Cardiac muscle cell (in vitro differentiated cells and primary cell): Measurements from ENCODE around the gene MR1. TPM values are rescaled to one million over a fixed set of nuclear protein-coding genes. Genes with fewer than 3 reads are reported as not detected.

ENCODE experiments used
- DNase-seq, 2 donors: peaks; one replicate each; pipeline versions ENCODE4 v3.0.0 to v3.0.0-alpha.2; 2010 to 2017; ENCODE audit warnings: low read depth in 1 of 2, low spot score in 1 of 2
- H3K27ac ChIP-seq: fragments of 200-600 bp; sonication (generic); 2 replicates; pipeline ENCODE4 v1.5.1; 2016
- H3K27me3 ChIP-seq: fragments of 200-600 bp; sonication (generic); 2 replicates; pipeline ENCODE4 v1.6.0; 2016; ENCODE audit warnings: control low read depth
- H3K36me3 ChIP-seq: fragments of 200-600 bp; sonication (generic); 2 replicates; pipeline ENCODE4 v1.5.1; 2016; ENCODE audit warnings: control low read depth
- H3K4me1 ChIP-seq: fragments of 200-600 bp; sonication (generic); 2 replicates; pipeline ENCODE4 v1.8.1; 2017; ENCODE audit warnings: low read depth, mild to moderate bottlenecking, mixed run types
- H3K4me3 ChIP-seq: fragments of 200-600 bp; sonication (generic); 2 replicates; pipeline ENCODE4 v1.5.1; 2016; ENCODE audit warnings: mild to moderate bottlenecking
- H3K9me3 ChIP-seq: fragments of 200-600 bp; sonication (generic); 2 replicates; pipeline ENCODE4 v1.5.1; 2017; ENCODE audit warnings: low read depth, mild to moderate bottlenecking, control low read depth
- polyA plus RNA-seq: library from polyadenylated mRNA; unstranded; fragments of >200 nt; fragmentation: Nextera tagmentation; extraction: Ambion mirVana; gene quantifications from 2 replicates; pipeline ENCODE4 v1.2.1, GENCODE V29; 2016
- total RNA-seq: library from RNA; depleted of rRNA; stranded (reverse); fragments of >200 nt; gene quantifications from 2 replicates; pipeline ENCODE4 v1.2.3, GENCODE V29; 2016
- TF ChIP-seq, protein P1 (sequence below): IDR thresholded peaks from 2 replicates; pipeline ENCODE4 v1.5.1; 2012; ENCODE audit warnings: low read depth, mild to moderate bottlenecking, low read length

MR1 gene
- total and polyA plus RNA-seq, 2 experiments from 2014 or later: 0.12 TPM; not detected in 1

DNA sequence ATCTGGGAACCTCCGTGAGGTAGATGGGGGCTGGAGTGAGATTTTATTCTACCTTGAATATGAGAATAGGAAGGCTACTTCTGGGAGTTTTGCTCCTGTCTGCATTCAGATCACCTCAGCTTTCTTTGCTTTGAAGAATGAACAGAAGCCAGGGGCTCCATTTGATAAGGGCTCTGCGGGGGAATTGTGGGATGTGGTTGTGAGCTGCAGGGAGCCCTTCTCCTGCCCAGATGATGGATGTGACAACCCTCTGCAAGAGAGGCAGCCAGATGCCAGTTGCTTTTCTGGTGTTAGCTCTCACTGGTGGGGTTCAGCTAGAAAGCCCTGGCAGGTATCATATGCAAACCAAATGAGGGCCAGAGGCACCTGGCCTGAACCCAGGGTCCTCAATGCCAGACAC is 76.2 kb downstream of the MR1 start:
- Histone ChIP-seq H3K4me1 (peaks cover 6% of the 10 kb centered on the region), H3K36me3 (no peaks in the 10 kb centered on the region), H3K27ac (no peak overlapping the region), H3K9me3 (no peaks in the 10 kb centered on the region), H3K27me3 (peaks cover 6% of the 10 kb centered on the region), H3K4me3 (no peak overlapping the region)
- TF ChIP-seq, protein P1, sequence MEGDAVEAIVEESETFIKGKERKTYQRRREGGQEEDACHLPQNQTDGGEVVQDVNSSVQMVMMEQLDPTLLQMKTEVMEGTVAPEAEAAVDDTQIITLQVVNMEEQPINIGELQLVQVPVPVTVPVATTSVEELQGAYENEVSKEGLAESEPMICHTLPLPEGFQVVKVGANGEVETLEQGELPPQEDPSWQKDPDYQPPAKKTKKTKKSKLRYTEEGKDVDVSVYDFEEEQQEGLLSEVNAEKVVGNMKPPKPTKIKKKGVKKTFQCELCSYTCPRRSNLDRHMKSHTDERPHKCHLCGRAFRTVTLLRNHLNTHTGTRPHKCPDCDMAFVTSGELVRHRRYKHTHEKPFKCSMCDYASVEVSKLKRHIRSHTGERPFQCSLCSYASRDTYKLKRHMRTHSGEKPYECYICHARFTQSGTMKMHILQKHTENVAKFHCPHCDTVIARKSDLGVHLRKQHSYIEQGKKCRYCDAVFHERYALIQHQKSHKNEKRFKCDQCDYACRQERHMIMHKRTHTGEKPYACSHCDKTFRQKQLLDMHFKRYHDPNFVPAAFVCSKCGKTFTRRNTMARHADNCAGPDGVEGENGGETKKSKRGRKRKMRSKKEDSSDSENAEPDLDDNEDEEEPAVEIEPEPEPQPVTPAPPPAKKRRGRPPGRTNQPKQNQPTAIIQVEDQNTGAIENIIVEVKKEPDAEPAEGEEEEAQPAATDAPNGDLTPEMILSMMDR: no peak
- no peak for DNase-seq

Other genes with a start within 250 kb of the MR1 start
- 1.3 and 2.9 TPM in 2 replicates for gene KIAA1614, start 121.1 kb upstream of the MR1 start, total RNA-seq
- gene KIAA1614, start 121.1 kb upstream of the MR1 start, polyA plus RNA-seq: 1.1 and 2.2 TPM in 2 replicates
- gene STX6, start 11.1 kb upstream of the MR1 start, total RNA-seq: 14.7 and 17.5 TPM in 2 replicates
- 8.2 and 17.5 TPM in 2 replicates for gene STX6, start 11.1 kb upstream of the MR1 start, polyA plus RNA-seq
- 5.5 and 15.2 TPM in 2 replicates for gene IER5, start 54.7 kb downstream of the MR1 start, total RNA-seq
- 7.8 and 11.8 TPM in 2 replicates for gene IER5, start 54.7 kb downstream of the MR1 start, polyA plus RNA-seq